H1 (cell line): ENCODE data around the gene CHCHD3.

Experiments used
- BRCA1 ChIP-seq: IDR thresholded peaks from 2 replicates; pipeline ENCODE4 v1.6.1; 2012; ENCODE audit warnings: low read depth, low read length, improper control_type of control experiment
- CTCF ChIP-seq, 3 experiments: IDR thresholded peaks; 1 replicate in 2 of 3; 2 replicates in 1 of 3; pipeline versions ENCODE4 v1.5.1 to v1.6.1; 2011; ENCODE audit warnings: low read length in 3 of 3, mild to moderate bottlenecking in 3 of 3, inconsistent platforms in 2 of 3, low read depth in 1 of 3, moderate library complexity in 1 of 3; ENCODE audit not compliant: insufficient read depth in 1 of 3; ENCODE audit errors: control extremely low read depth in 1 of 3
- EP300 ChIP-seq, 2 experiments: IDR thresholded peaks; 1 replicate in 1 of 2; 2 replicates in 1 of 2; pipeline ENCODE4 v1.6.1; 2011 to 2012; ENCODE audit warnings: low read depth in 2 of 2, low read length in 2 of 2, mild to moderate bottlenecking in 2 of 2, borderline replicate concordance in 1 of 2, inconsistent platforms in 1 of 2, moderate library complexity in 1 of 2
- EZH2 ChIP-seq: fragments of 200-600 bp; sonication (generic); IDR thresholded peaks from 2 replicates; pipeline ENCODE4 v1.7.1; 2012; ENCODE audit warnings: low read depth, mild to moderate bottlenecking, moderate library complexity, low read length, inconsistent platforms; ENCODE audit not compliant: severe bottlenecking
- PHF8 ChIP-seq: fragments of 200-600 bp; sonication (generic); conservative IDR thresholded peaks from 2 replicates; pipeline ENCODE4 v1.7.1; 2012; ENCODE audit warnings: low read depth, mild to moderate bottlenecking, inconsistent platforms, low read length, moderate library complexity
- POLR2A ChIP-seq, 2 experiments: IDR thresholded peaks; 1 replicate in 1 of 2; 2 replicates in 1 of 2; pipeline ENCODE4 v1.6.1; 2011; ENCODE audit warnings: low read depth in 2 of 2, low read length in 2 of 2, mild to moderate bottlenecking in 2 of 2; ENCODE audit errors: control extremely low read depth in 1 of 2
- RNF2 ChIP-seq: fragments of 200-900, 300-1000 bp; sonication (generic); IDR thresholded peaks from 2 replicates; pipeline ENCODE4 v1.7.1; 2016; ENCODE audit warnings: borderline replicate concordance, low read depth, mild to moderate bottlenecking, antibody characterized with exemption, low read length; ENCODE audit not compliant: poor library complexity, severe bottlenecking; ENCODE audit errors: missing control alignments
- SIN3A ChIP-seq, 2 experiments: IDR thresholded peaks in 1 of 2; conservative IDR thresholded peaks in 1 of 2; 2 replicates each; pipeline ENCODE4 v1.6.1; 2011 to 2012; ENCODE audit warnings: low read length in 2 of 2, improper control_type of control experiment in 1 of 2, low read depth in 1 of 2, mild to moderate bottlenecking in 1 of 2
- TF ChIP-seq, protein P1 (sequence below): IDR thresholded peaks from 2 replicates; pipeline ENCODE4 v1.6.1; 2012; ENCODE audit warnings: inconsistent platforms

GRCh38 chr7:132760866-132761265, 321.0 kb downstream of the CHCHD3 start:
- TF ChIP-seq CTCF (IDR thresholded peaks at IDR 0.05; ENCODE audit: control extremely low read depth in 1 of 3, insufficient read depth in 1 of 3, low read depth in 1 of 3, low read length in 3 of 3) (no peak), RNF2 (no peak), PHF8 (no peak), BRCA1 (no peak), POLR2A (IDR thresholded peaks at IDR 0.05; ENCODE audit: control extremely low read depth in 1 of 2, low read depth in 2 of 2, low read length in 2 of 2) (no peak), EZH2 (no peak), EP300 (IDR thresholded peaks at IDR 0.05; ENCODE audit: borderline replicate concordance in 1 of 2, low read depth in 2 of 2, low read length in 2 of 2) (no peak), SIN3A (conservative IDR thresholded peaks at IDR 0.05 in 1 of 2, IDR thresholded peaks at IDR 0.05 in 1 of 2; ENCODE audit: low read depth in 1 of 2, low read length in 2 of 2) (no peak)
- TF ChIP-seq, protein P1, sequence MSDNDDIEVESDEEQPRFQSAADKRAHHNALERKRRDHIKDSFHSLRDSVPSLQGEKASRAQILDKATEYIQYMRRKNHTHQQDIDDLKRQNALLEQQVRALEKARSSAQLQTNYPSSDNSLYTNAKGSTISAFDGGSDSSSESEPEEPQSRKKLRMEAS: no peak
